Hepatic stellate cell (primary cell): Measurements from ENCODE around the gene NRP2.

Experiments
- DNase-seq: peaks from one replicate; pipeline ENCODE4 v3.0.0; 2011; ENCODE audit warnings: low spot score

NRP2 gene

DNA sequence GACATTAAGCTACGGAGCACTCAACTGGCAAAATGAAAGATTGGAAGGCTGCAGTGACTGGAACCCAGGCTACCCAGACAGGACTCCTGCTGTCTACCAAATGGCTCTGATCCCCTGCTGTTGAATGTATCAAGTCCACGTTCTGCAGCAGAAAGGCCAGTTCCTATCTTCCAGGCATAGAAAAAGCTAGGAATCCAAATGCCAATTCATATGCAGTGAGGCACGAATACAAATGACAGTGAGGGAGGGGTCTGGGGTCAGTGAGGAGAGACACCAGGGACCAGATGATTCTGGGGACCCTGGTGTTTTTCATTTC, 5.3 kb downstream of the NRP2 start:
- no peak for DNase-seq

DNA sequence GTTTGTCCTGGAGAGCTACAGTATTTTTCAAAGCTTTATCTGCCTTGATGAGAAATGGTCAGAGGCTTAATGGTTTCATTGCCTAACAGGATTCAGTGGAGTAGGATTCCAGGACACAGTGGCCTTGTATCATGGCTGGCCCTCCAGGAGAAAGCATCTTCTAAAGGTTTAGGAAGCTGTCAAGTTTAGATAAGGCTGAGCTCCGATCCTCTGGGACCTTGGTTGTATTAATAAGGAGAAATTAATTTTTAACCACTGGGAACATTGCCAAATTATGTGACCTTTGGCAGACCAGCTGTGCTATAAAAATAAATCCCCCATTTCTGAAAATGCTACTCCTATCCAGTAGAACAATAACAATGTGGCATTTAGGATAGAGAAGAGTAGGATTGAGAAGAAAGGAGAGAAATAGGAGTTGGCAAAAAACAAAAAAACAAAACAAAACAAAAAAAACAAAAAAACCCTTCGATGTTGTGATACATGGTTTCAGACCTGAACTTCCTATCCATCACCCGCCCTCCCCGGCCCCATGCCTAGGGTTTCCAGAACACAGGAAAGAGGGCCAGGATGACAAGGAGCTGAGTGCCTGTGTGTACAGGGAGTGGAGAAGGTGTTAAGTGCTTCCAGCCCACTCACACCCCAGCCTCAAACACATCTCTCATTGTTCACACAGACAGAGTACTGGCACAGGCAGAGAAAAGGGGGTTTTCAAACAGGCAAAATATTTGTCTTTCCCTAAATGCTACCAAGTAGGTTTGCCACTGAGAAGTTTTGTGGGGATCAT, 6.3 kb downstream of the NRP2 start:
- no peak for DNase-seq

DNA sequence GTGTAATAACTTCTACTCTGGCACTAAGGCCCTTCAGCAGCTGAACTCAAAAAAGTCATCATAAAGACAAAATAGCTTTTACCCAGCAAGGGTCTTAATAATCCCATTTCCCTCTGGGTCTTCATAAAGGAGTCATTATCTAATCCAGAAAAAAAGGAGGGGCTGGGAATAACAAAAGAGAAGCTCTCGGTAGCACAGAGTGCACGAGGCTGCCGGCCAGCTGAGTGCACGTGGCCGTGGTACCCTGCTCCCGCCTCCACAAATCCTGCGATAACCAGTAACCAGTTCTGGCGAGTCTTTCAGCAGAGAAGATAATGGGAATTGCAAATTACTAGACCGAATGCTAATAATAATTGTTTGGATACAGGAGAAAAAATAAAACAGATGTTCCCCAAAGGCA, 7.5 kb downstream of the NRP2 start:
- no peak for DNase-seq

DNA sequence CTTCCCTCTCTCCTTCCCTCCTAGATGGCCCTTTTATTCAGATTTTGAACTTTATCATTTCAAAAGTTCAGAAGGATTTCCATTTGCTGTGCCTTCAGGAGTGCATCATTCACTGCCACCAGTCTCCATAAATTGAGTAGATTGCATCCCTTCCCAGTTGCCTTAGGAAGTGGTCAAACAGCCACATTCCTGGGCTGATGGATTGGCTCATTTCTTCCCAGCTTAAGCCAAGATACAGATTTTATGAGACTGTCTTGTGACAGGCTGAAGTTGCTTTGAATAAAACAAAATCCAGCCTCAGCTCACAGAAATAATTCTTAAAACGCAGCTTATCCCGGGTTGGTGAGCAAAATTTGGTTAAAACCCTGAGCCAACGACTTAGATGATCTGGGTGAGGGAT, 9.8 kb downstream of the NRP2 start:
- no peak for DNase-seq

DNA sequence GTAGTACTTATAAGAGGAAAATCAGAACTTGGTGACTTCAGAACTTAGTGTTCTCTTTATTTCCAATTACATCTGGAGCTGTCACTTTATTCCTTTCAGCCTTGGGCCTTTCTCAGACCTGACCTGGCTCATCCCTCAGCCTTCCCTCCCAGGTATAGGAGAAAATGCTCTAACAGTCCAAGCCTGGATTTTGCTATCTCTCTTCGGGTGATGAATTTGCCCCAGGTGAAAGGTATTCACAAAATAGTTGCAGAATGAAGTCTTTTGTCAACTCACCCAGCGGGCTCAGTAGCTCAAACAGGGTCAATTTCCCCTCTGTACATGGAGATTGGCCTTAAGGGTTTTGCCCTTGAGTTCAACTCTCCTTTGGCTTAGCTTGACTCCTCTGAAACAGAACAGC, 12.0 kb downstream of the NRP2 start:
- no peak for DNase-seq

DNA sequence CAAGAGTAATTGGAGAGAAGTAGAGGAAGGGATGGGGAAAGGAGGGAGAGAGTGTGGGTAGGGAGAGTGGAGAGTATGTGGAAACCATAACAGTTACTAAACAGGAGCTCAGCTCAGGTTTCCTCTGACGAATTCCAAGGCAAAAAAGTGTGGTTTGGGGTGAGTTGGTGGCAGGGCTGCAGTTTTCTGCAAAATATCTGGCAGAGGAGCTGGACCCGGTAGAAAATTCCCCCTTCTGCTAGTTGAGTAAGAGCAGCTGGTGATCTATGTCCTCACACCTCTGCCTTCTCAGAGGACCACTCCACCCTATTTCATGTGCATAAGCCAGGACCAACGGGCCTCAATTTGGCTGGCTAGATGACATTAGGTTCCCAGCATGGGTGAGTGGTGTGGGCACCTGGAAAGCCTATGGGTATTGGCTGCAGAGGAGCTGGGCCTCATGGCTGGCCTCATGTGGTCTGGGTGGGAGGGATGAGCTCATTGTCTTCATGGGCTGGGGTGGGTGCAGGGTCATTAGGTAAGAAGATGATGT, 13.2 kb downstream of the NRP2 start:
- DNase-seq, result no peak

DNA sequence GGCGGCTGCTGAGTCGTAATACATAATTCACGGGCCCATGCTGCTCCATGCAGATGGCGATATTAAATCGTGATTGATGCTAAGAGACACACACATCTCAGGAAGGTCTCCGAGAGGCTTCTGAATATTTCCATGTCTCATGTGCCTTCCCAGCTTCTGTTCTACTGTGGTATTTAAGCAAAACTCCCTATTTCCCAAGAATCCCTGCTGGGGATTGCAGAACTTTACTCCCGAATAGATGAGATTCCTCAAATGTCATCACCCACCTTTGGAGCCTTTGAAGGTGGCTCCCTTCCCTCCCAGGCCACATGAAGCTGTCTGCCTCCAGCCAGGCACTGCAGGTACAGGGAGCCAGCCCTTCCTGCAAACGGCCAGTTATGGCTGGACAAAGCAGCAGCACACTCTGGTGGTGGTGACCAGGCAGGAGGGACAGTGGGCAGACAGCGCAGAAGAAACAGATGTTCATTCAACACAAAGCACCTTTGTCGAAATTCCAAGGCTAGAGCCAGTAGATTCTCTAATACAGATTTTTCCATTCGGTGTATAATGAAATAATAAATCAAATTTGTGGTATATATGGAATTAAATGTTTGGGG, 14.1 kb downstream of the NRP2 start:
- DNase-seq, result no peak

DNA sequence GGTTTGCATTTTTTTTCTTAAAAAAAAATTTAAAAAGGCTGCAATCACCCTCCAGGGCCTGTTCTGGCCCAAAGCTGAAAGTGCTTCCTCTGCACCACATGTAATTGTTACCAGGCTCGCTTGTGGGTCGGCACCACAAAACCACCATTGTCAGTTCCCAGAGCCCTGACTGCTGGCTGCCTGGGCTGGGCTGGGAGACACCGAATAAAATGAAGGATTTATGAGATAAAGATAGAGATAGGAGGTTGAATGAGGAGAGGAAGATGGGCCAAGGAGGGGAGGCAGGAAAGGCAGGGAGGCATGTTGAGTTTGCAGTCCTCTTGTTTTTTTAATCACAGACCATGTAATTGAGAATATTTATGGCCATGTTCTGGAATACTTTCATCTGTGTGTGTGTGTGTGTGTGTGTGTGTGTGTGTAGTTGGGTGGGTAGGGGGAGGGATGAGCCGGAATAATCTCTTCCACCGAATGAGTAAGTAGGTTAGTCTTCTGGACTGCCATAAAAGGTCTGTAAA, 14.7 kb downstream of the NRP2 start:
- no peak for DNase-seq

DNA sequence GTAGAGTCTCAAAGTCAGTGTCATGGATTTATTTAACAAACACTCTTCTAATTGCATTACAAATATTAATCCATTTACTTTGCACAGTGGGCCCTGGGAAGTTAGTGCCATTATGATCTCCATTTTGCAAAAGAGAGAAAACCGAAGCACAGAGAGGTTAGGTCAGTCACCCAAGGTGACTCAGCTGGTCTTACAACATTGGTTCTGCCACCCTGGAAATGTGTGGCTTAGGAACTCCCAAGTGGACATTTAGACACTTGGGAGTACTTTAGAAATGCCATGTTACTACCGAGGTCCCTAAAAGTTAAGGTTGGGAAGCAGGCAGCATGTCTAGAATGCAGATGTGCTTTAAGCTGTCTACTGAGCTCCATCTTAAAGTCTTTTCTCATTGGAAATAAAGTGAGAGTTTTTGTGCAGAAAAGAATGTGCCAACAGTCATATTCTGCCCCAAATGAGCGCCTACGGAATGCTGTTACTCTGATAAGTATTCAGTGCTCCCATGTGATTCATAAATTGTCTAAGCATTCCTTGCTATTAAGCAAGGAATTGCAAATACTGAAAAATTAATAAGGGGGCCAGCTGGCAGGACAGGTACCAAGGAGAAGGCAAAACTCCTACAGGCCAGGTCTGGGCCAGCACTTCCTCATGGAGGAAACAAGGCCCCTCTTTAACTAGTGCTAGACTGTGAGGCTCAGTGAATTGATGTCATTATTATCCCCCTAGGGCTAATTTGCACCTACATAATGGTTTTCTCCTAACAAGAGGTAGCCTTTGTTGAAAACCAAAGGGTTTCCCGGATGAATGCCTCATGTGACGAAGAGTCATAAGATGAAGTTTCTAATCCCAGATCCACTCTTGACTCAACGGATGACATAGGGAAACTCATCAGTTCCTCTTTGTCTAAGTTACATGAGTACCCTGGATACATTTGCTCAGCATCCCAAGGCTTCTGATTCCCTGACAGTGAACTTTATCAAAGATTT, 16.3 kb downstream of the NRP2 start:
- DNase-seq, result no peak

DNA sequence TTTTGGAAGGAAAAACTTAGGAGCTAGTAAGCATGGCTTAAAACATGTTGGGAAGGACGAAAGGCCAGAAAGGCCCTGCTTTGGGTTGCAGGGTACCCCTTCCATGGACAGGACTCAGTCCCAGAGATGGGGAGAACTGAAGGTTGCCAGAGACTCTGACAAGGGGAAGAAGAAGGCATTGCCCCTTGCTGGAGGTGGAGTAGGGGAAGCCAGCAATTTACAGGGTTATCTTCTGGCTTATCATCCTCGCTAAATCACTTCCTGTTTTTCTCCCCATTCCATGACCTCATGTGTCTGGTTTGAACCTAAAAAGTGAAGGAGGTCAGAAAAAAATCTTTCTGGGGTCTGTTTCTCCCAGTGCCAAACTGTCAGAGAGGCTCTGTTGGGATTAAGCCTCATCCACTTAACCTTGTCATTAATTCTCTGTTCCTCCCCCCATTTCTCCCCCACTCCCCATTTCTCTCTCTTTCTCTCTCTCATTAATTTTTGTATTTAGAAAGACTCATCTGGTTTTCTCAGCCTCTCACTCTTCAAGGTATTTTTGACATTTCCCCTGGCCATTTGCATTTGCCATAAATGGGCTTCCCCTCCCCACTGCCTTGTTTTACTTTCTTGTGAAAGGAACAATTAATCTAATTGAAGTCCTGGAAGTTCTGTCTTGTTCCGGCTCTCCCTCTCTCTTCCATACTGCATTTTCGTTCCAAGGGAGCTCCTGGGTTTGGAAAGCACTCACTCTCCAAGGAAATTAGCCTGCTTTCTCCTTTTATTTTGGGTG, 17.4 kb downstream of the NRP2 start:
- DNase-seq, result no peak

DNA sequence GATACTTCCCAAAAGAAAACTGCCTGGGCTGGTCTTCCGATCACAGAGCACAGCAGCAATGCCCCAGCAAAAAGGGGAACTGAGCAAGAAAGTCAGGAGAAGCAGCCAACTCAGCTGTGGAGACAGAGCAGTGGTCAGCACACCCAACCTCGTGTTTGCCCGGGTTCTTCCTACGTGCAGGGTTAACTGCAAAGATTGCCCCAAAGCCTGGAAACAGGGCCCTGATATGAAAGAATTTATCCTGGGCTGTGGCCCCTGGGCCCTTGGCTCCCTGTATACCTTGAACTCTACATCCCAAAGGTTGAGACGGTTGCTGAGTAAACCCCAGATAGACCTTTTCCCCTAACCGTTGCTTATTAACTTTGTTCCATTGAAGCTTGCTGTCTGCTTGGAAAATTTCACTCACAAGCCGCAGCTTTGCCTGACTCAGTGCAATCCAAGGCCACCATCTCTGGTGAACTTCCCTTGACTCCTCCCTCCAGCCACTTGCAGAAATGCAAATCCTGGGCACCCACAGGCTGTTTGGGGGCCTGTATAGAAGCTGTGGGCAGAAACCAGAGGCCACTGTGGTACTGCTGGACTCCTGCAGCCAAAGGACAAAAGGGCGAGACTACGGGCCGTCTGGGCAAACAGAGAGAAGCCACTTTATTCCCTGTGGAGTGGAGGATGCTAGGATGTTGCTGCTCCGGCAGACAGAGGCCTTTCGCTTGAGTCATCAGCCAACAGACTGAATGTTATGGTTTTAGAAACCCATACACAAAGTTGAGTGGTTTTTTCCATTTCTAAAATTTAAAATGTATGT, 18.2 kb downstream of the NRP2 start:
- peak; percentile 65 for DNase-seq

DNA sequence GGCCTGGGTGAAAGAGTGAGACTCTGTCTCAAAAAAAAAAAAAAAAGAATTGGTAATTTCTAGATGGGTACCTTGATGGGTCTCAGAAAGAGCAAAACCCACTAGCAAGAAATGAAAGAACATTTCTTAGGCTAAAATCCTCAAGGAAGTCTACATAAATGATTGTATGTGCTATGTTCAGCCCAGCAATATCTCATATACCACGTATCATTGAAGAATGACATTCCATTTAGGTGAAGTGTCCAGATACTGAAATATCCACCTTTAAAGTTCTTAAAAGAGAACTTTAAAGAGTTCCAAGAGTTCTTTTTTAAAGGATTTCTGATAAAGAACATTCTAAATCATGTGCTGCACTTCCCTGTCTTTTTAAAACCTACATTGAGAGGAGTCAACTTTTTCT, 19.2 kb downstream of the NRP2 start:
- DNase-seq, result no peak

DNA sequence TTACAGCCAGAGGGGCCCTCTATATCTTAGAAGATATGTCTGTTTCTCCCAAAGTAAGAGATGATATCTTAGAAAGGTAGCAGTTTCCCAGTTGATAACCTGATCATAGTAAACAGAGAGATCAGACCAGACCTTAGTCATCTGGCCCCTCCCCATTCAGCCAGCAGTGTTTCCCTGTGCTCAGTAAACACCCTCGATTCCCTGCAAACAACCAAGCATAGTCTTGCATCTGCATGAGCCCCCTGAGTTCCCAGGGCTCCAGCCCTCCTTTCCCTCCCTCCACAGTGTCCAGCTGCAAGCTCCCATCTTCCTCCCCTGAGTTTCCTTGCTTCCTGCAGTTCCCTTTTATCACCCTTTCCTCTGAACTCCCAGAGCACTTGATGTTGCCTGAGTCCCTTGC, 20.3 kb downstream of the NRP2 start:
- DNase-seq, result no peak

DNA sequence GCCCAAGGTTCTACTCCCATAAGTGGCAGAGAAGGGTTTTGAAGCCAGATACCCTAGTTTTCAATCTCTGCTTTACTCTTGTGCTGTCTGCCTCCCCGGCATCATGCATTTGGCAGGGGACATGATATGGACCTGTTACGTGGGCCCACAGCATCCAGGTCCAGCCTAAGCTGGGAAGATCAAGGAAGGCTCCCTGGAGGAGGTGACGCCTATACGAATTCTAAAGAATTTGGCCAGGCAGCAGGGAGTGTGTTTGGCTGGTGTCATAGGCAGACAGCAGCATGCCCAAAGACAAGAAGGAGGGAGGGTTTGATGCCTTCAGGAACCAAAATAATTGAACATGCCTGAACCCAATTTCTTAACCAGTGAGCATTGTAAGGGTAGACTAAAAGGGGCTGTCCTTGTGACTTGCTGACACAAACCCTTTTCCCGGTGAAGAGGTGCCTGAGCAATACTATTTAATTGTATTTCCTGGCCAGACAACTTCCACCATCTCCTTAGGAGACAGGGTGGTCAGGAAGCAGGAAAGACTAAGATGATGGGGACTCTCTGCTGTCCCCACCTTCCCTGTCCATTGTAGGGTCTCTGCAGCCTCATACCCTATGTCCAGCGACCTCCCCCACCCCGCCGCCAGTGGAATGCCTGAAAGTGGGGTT, 21.3 kb downstream of the NRP2 start:
- DNase-seq, result no peak

DNA sequence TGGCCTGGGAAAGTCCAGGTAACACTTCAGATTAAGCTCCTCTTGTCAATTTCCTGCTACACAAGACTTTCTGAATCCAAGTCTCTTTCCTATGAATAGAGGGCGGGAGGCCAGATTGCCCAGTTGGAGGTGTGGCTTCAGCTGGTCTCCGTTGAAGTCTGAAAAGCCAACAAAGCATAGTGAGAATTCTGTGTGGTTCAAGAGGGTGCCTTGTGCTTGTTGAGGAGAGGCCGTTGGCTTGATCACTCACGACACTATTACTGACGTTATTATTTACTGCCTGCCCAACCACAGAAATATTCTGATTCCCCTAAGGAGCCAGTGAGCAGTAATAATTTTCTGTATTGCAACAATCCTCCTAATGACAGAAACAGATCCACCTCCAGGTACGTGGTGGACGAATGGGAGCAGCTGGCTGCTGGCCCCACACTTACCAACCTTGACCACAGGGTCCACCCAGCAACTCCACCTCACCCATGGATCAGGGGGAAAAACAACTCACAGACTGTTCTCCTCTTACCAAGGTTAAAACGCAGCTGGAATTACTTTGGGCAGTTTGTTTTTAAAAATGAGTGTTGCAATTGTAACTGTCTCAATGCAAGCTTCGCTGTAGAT, 21.9 kb downstream of the NRP2 start:
- DNase-seq, result no peak

DNA sequence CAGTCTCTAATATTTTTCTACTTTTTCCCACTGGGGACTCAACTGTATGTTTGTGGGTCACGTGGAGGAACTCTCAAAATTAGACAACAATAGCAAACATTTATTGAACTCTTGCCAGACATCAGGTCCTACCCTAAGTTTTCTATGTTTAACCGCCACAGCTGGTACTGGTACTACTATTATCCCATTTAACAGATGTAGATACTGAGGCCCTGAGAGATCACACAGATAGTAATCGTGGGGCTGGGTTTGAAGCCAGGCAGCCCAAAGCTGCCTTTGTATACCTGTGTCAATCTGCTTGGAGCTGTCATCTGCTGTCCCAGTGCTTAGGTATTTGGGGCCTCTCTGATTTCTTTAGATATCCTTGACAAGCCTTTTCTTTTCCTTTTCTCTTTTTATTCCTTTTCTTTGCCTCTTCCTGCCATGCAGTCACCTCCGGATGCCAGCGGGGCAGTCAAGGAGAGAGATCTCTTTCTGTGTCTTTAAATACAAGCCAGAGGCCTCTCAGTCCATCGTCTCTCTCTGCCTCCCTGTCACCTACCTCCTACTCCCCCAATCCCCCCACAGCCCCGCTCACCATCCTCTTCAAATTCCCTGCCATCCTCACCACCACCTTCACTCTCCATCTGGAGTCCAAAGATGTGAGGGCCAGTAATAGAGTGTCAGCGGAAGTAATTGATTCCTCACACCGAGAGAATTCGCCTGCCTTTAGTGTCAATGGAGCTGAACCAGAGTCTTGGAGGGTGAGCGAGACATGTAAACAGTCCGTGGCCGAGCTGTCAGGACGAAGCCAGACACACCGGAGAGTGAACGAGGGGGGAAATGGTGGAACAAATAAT, 23.4 kb downstream of the NRP2 start:
- no peak for DNase-seq

DNA sequence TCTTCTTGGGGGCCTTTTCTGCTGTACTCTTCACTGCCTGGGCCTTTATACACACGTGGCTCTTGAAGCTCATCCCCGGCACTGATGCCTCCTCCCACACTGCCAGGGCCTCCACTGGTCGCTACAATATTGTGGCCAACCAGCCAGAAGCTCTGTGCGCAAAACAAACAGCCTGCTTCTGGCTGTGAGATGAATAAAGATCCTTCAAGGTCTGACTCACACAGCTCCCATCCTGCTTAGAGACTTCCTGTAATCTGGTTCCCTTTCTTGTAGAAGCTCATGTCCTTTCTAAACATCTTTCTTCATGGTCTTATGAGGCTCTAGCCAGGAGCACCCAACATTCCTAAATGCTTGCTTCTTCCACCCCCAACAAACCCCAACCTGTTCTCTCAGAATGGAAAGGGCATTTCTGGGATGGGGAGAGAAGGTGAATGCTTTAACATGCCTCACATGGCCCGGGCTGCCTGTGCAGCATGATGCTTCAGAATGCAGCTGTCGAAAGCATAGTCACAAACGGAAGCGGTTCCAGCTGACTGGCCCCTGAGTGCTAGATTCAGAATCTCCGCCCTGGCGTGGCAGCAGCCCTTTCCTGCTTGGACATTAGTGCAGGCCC, 24.6 kb downstream of the NRP2 start:
- DNase-seq, result peak; percentile 77

DNA sequence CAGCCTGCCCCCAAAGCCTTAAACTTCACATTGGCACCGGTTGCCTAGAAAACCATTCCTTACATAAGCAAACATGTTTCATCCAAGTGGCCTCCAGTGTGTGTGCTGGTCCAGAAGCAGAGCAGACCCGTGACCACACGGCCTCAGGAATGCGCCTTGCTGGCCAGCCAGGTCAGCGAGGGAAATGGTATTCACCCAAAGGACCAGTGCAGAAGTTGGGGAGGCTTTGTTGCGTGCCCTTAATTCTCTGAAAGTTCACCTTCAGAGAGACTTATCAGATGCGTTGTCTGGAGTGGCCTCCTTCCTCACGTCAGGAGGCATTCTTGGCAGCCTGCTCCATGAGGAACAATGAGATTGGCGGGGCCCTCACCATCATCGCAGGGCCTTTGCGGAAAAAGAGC, 25.9 kb downstream of the NRP2 start:
- peak; percentile 43 for DNase-seq

DNA sequence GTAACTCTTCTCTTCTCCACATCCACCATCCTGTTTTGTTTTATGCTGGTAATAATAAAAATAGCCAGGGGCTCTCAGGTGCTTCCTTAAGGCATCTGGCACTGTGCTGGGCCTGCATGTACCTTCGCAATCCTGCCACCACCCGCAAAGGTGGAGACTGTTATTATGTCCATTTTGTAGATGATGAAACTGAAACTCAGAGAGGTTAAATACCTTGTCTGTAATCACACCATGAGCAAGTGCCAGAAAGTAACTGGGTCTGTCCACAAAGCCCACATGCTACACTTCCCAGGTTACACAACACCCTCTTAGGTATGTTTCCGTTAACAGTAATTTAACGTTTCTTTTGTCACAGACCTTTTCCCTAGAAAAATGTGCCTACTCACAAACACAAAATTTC, 27.0 kb downstream of the NRP2 start:
- no peak for DNase-seq
